GM23338 (cell line): ENCODE data around the gene TEN1. TPM values are rescaled to one million over a fixed set of nuclear protein-coding genes. Genes with fewer than 3 reads are reported as not detected.
A peak's percentile ranks its signal among the peaks of the same experiment; 100 is the strongest.
"Not testable (repeated sequence)": the region's sequence is repeated elsewhere in the genome, so short reads cannot be mapped to it uniquely, and the experiment has no call there.

ENCODE experiments used
- ATAC-seq: fragments of 200-7000 bp; cut with Tn5 transposase; 3 replicates; pipeline ENCODE4 v1.9.1; 2020
- DNase-seq: peaks from one replicate; pipeline ENCODE4 v3.0.0-alpha.2; 2015; ENCODE audit warnings: low spot score
- H2AFZ ChIP-seq: fragments of 200-600 bp; sonication (generic); 2 replicates; pipeline ENCODE4 v1.8.0; 2016; ENCODE audit warnings: antibody characterized with exemption, mild to moderate bottlenecking, moderate library complexity
- H3F3A ChIP-seq: fragments of 200-600 bp; sonication (generic); replicated peaks from 2 replicates; pipeline ENCODE4 v1.8.0; 2017; ENCODE audit warnings: antibody characterized with exemption, mixed run types, low read depth
- H3K27ac ChIP-seq: fragments of 200-600 bp; sonication (generic); 2 replicates; pipeline ENCODE4 v1.6.1; 2016; ENCODE audit warnings: low read depth
- H3K27me3 ChIP-seq: fragments of 200-600 bp; sonication (generic); 2 replicates; pipeline ENCODE4 v1.8.0; 2016; ENCODE audit warnings: mild to moderate bottlenecking, mixed run types, moderate library complexity; ENCODE audit not compliant: insufficient read depth
- H3K36me3 ChIP-seq: fragments of 200-600 bp; sonication (generic); 2 replicates; pipeline ENCODE4 v1.8.0; 2016; ENCODE audit warnings: mild to moderate bottlenecking; ENCODE audit not compliant: insufficient read depth
- H3K4me1 ChIP-seq: fragments of 200-600 bp; sonication (generic); 2 replicates; pipeline ENCODE4 v1.8.0; 2016; ENCODE audit warnings: mild to moderate bottlenecking, moderate library complexity; ENCODE audit not compliant: insufficient read depth
- H3K4me2 ChIP-seq: fragments of 200-600 bp; sonication (generic); 2 replicates; pipeline ENCODE4 v1.7.1; 2017; ENCODE audit warnings: mixed run types
- H3K4me3 ChIP-seq: fragments of 200-600 bp; sonication (generic); 2 replicates; pipeline ENCODE4 v1.6.1; 2016; ENCODE audit warnings: mixed run types
- H3K79me2 ChIP-seq: fragments of 200-600 bp; sonication (generic); replicated peaks from 2 replicates; pipeline ENCODE4 v1.8.0; 2017; ENCODE audit warnings: mild to moderate bottlenecking; ENCODE audit not compliant: insufficient read depth
- H3K9me2 ChIP-seq: fragments of 200-600 bp; sonication (generic); 2 replicates; pipeline ENCODE4 v1.8.0; 2017; ENCODE audit not compliant: insufficient read depth
- H4K20me1 ChIP-seq: fragments of 200-600 bp; sonication (generic); replicated peaks from 2 replicates; pipeline ENCODE4 v1.8.0; 2017; ENCODE audit warnings: mild to moderate bottlenecking; ENCODE audit not compliant: insufficient read depth
- H3K27ac Mint-ChIP-seq: 2 replicates; pipeline ENCODE4 v1.8.0; 2020; ENCODE audit warnings: inconsistent platforms, mild to moderate bottlenecking, moderate library complexity, mixed read lengths
- H3K27me3 Mint-ChIP-seq: 3 replicates; pipeline ENCODE4 v1.8.0; 2022; ENCODE audit warnings: low read depth, mild to moderate bottlenecking, moderate library complexity, mixed read lengths, inconsistent platforms; ENCODE audit not compliant: insufficient read depth, poor library complexity
- H3K36me3 Mint-ChIP-seq: 3 replicates; pipeline ENCODE4 v1.8.0; 2021; ENCODE audit warnings: low read depth, mild to moderate bottlenecking, inconsistent platforms, moderate library complexity, mixed read lengths
- H3K4me1 Mint-ChIP-seq: 3 replicates; pipeline ENCODE4 v1.8.0; 2020; ENCODE audit warnings: mild to moderate bottlenecking, inconsistent platforms, mixed read lengths
- H3K4me3 Mint-ChIP-seq: 3 replicates; pipeline ENCODE4 v1.8.0; 2021; ENCODE audit warnings: moderate library complexity, mild to moderate bottlenecking, inconsistent platforms, mixed read lengths
- H3K9me3 Mint-ChIP-seq: 3 replicates; pipeline ENCODE4 v1.8.0; 2020; ENCODE audit warnings: moderate library complexity, mild to moderate bottlenecking, inconsistent platforms, mixed read lengths
- CREB1 ChIP-seq: fragments of 250-450 bp; sonication (Bioruptor Pico); IDR thresholded peaks from 2 replicates; pipeline ENCODE4 v1.5.0; 2020; ENCODE audit warnings: low read depth, mild to moderate bottlenecking, moderate library complexity
- EZH2 ChIP-seq: fragments of 200-600 bp; sonication (generic); IDR thresholded peaks from one replicate; pipeline ENCODE4 v1.8.0; 2017; ENCODE audit warnings: antibody characterized with exemption, mild to moderate bottlenecking, low read depth; ENCODE audit not compliant: unreplicated experiment
- EZH2phosphoT487 ChIP-seq: fragments of 200-600 bp; sonication (generic); IDR thresholded peaks from one replicate; pipeline ENCODE4 v1.8.1; 2018; ENCODE audit warnings: antibody characterized with exemption; ENCODE audit not compliant: unreplicated experiment
- polyA plus RNA-seq: library from polyadenylated mRNA; unstranded; fragments of >200 nt; fragmentation: Nextera tagmentation; extraction: Ambion mirVana; gene quantifications from 2 replicates; pipeline ENCODE4 v1.2.1, GENCODE V29; 2016
- total RNA-seq: library from RNA; depleted of rRNA; stranded (reverse); fragments of >200 nt; shearing (Covaris generic); gene quantifications from 2 replicates; pipeline ENCODE4 v1.2.3, GENCODE V29; 2014
- TF ChIP-seq, protein P1 (sequence below), 2 experiments: fragments of 200-600 bp in 1 of 2; sonication (generic) in 1 of 2; conservative IDR thresholded peaks; 2 replicates each; pipeline versions ENCODE4 v1.5.1 to v1.6.1; 2016 to 2017; ENCODE audit warnings: antibody characterized with exemption in 2 of 2, low read depth in 2 of 2, mild to moderate bottlenecking in 2 of 2, moderate library complexity in 1 of 2
- TF ChIP-seq, protein P2 (sequence below): IDR thresholded peaks from one replicate; pipeline ENCODE4 v1.6.1; 2018; ENCODE audit warnings: antibody characterized with exemption; ENCODE audit not compliant: unreplicated experiment
- TF ChIP-seq, protein P3 (sequence below): fragments of 250-450 bp; sonication (Bioruptor Pico); IDR thresholded peaks from 2 replicates; pipeline ENCODE4 v1.5.0; 2020; ENCODE audit warnings: mild to moderate bottlenecking, moderate library complexity

Gene TEN1
- total and polyA plus RNA-seq, 2 experiments from 2014 or later, result 11.3 to 14.1 TPM

DNA sequence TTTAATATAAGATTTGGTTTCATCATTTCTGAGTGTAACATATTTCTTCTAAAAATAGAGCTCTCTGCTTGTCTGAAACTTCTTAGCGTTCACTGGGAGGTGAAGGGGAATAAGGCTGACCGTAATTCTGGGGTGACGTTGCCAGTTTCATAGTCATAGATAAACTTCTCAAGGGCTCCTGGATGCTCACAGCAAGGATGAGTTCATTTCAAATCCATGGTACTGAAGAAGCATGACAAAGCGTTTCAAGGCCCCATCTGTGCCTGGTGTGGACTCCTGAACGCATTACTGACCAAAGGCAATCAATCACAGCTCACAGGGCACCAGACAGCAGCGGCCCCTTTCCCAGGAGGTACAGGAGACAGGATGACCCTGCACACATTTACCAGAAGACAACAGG, 60.1 kb downstream of the TEN1 start (continued):
- TF ChIP-seq, protein P1, sequence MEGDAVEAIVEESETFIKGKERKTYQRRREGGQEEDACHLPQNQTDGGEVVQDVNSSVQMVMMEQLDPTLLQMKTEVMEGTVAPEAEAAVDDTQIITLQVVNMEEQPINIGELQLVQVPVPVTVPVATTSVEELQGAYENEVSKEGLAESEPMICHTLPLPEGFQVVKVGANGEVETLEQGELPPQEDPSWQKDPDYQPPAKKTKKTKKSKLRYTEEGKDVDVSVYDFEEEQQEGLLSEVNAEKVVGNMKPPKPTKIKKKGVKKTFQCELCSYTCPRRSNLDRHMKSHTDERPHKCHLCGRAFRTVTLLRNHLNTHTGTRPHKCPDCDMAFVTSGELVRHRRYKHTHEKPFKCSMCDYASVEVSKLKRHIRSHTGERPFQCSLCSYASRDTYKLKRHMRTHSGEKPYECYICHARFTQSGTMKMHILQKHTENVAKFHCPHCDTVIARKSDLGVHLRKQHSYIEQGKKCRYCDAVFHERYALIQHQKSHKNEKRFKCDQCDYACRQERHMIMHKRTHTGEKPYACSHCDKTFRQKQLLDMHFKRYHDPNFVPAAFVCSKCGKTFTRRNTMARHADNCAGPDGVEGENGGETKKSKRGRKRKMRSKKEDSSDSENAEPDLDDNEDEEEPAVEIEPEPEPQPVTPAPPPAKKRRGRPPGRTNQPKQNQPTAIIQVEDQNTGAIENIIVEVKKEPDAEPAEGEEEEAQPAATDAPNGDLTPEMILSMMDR (conservative IDR thresholded peaks at IDR 0.05; ENCODE audit: low read depth in 2 of 2), result no peak
- no peak for TF ChIP-seq EZH2

DNA sequence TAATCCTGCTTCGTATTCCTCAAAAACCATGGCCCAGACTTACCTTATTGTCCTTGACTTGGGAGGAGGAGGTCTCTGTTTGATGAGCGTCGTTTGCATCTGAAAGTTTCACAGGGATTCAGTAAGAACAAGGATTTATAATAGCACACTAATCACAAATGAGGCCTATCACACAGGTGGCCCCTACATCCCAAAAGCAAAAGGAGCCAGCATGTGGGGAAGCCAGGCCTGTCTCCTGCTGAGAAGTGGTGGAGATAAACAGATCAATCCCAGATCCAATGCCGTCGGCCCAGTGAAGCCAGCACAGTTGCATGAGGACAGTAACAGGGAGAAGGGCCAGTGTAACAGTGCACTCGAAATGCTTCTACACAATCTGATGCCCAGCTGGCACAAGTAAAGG, 61.3 kb downstream of the TEN1 start:
- Histone ChIP-seq H3K79me2 (no peaks in the 10 kb centered on the region), H3K4me1 (peaks cover 10% of the 10 kb centered on the region), H2AFZ (no peak overlapping the region), H3K27me3 (no peaks in the 10 kb centered on the region), H3K36me3 (peaks cover 39% of the 10 kb centered on the region), H3K9me2 (no peaks in the 10 kb centered on the region), H3K4me2 (no peak overlapping the region), H3F3A (peaks cover 22% of the 10 kb centered on the region), H4K20me1 (no peaks in the 10 kb centered on the region; the same call in none of the 2 replicates), H3K4me3 (no peak overlapping the region), H3K27ac (no peak overlapping the region; the same call in 1 of the 2 replicates)
- H3K4me3 Mint-ChIP-seq, result no peak overlapping the region
- peaks cover 3% of the 10 kb centered on the region for H3K27me3 Mint-ChIP-seq
- TF ChIP-seq CREB1 (CRISPR knock-in tag) (no peak), EZH2phosphoT487 (no peak)
- TF ChIP-seq, protein P2, sequence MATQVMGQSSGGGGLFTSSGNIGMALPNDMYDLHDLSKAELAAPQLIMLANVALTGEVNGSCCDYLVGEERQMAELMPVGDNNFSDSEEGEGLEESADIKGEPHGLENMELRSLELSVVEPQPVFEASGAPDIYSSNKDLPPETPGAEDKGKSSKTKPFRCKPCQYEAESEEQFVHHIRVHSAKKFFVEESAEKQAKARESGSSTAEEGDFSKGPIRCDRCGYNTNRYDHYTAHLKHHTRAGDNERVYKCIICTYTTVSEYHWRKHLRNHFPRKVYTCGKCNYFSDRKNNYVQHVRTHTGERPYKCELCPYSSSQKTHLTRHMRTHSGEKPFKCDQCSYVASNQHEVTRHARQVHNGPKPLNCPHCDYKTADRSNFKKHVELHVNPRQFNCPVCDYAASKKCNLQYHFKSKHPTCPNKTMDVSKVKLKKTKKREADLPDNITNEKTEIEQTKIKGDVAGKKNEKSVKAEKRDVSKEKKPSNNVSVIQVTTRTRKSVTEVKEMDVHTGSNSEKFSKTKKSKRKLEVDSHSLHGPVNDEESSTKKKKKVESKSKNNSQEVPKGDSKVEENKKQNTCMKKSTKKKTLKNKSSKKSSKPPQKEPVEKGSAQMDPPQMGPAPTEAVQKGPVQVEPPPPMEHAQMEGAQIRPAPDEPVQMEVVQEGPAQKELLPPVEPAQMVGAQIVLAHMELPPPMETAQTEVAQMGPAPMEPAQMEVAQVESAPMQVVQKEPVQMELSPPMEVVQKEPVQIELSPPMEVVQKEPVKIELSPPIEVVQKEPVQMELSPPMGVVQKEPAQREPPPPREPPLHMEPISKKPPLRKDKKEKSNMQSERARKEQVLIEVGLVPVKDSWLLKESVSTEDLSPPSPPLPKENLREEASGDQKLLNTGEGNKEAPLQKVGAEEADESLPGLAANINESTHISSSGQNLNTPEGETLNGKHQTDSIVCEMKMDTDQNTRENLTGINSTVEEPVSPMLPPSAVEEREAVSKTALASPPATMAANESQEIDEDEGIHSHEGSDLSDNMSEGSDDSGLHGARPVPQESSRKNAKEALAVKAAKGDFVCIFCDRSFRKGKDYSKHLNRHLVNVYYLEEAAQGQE, result no peak
- TF ChIP-seq, protein P3, sequence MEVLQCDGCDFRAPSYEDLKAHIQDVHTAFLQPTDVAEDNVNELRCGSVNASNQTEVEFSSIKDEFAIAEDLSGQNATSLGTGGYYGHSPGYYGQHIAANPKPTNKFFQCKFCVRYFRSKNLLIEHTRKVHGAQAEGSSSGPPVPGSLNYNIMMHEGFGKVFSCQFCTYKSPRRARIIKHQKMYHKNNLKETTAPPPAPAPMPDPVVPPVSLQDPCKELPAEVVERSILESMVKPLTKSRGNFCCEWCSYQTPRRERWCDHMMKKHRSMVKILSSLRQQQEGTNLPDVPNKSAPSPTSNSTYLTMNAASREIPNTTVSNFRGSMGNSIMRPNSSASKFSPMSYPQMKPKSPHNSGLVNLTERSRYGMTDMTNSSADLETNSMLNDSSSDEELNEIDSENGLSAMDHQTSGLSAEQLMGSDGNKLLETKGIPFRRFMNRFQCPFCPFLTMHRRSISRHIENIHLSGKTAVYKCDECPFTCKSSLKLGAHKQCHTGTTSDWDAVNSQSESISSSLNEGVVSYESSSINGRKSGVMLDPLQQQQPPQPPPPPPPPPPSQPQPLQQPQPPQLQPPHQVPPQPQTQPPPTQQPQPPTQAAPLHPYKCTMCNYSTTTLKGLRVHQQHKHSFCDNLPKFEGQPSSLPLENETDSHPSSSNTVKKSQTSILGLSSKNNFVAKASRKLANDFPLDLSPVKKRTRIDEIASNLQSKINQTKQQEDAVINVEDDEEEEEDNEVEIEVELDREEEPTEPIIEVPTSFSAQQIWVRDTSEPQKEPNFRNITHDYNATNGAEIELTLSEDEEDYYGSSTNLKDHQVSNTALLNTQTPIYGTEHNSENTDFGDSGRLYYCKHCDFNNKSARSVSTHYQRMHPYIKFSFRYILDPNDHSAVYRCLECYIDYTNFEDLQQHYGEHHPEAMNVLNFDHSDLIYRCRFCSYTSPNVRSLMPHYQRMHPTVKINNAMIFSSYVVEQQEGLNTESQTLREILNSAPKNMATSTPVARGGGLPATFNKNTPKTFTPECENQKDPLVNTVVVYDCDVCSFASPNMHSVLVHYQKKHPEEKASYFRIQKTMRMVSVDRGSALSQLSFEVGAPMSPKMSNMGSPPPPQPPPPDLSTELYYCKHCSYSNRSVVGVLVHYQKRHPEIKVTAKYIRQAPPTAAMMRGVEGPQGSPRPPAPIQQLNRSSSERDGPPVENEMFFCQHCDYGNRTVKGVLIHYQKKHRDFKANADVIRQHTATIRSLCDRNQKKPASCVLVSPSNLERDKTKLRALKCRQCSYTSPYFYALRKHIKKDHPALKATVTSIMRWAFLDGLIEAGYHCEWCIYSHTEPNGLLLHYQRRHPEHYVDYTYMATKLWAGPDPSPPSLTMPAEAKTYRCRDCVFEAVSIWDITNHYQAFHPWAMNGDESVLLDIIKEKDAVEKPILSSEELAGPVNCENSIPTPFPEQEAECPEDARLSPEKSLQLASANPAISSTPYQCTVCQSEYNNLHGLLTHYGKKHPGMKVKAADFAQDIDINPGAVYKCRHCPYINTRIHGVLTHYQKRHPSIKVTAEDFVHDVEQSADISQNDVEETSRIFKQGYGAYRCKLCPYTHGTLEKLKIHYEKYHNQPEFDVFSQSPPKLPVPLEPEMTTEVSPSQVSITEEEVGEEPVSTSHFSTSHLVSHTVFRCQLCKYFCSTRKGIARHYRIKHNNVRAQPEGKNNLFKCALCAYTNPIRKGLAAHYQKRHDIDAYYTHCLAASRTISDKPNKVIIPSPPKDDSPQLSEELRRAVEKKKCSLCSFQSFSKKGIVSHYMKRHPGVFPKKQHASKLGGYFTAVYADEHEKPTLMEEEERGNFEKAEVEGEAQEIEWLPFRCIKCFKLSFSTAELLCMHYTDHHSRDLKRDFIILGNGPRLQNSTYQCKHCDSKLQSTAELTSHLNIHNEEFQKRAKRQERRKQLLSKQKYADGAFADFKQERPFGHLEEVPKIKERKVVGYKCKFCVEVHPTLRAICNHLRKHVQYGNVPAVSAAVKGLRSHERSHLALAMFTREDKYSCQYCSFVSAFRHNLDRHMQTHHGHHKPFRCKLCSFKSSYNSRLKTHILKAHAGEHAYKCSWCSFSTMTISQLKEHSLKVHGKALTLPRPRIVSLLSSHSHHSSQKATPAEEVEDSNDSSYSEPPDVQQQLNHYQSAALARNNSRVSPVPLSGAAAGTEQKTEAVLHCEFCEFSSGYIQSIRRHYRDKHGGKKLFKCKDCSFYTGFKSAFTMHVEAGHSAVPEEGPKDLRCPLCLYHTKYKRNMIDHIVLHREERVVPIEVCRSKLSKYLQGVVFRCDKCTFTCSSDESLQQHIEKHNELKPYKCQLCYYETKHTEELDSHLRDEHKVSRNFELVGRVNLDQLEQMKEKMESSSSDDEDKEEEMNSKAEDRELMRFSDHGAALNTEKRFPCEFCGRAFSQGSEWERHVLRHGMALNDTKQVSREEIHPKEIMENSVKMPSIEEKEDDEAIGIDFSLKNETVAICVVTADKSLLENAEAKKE (CRISPR knock-in tag), result no peak
- ATAC-seq, result peak; percentile 21; the same call in 2 of the 3 replicates
- H3K4me1 Mint-ChIP-seq, result peaks cover 26% of the 10 kb centered on the region
- H3K9me3 Mint-ChIP-seq, result no peaks in the 10 kb centered on the region
- peaks cover 65% of the 10 kb centered on the region for H3K36me3 Mint-ChIP-seq
- no peak for DNase-seq
- H3K27ac Mint-ChIP-seq, result peak overlapping the region; percentile 74; the same call in 1 of the 2 replicates

DNA sequence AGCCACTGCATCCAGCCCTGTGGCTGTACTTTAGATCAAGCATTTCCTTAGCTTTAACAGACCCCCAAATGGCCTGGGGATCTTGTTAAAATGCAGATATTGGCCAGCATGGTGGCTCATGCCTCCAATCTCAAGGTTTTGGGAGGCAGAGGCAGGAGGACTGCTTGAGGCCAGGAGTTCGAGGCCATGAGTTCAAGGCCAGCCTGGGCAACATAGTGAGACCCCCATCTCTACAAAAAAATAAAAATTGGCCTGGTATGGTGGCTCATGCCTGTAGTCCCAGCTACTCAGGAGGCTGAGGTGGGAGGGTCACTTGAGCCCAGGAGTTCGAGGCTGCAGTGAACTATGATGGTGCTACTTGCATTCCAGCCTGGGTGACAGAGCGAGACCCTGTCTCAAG, 63.8 kb downstream of the TEN1 start:
- peaks cover 62% of the 10 kb centered on the region for H3K36me3 ChIP-seq
- H3K9me3 Mint-ChIP-seq, H3K27ac ChIP-seq, H3K4me3 Mint-ChIP-seq, H3K4me1 ChIP-seq, H3K79me2 ChIP-seq, H3K27me3 Mint-ChIP-seq, H3K4me3 ChIP-seq, H3K27me3 ChIP-seq, H3K4me2 ChIP-seq, H3K27ac Mint-ChIP-seq, H3K9me2 ChIP-seq, DNase-seq, H2AFZ ChIP-seq, ATAC-seq, H4K20me1 ChIP-seq: not testable (repeated sequence)
- Mint-ChIP-seq H3K36me3 (peaks cover 83% of the 10 kb centered on the region), H3K4me1 (peaks cover 15% of the 10 kb centered on the region)
- peaks cover 22% of the 10 kb centered on the region; the same call in 1 of the 2 replicates for H3F3A ChIP-seq
